Left renal cortex interstitium (tissue), 4 donors: ENCODE measurements around the gene POU4F1. TPM values are rescaled to one million over a fixed set of nuclear protein-coding genes. Genes with fewer than 3 reads are reported as not detected.
"Not testable (repeated sequence)": the region's sequence is repeated elsewhere in the genome, so short reads cannot be mapped to it uniquely, and the experiment has no call there.

Experiments
- DNase-seq, 4 donors: peaks; one replicate each; pipeline ENCODE4 v3.0.0-alpha.2; 2013; ENCODE audit warnings: low read depth in 4 of 4, low spot score in 2 of 4, missing footprints in 1 of 4
- polyA plus RNA-seq, 4 donors: library from polyadenylated mRNA; unstranded; fragments of 120-200 nt; gene quantifications; one replicate each; pipeline ENCODE4 v1.2.1, GENCODE V29; 2013; ENCODE audit not compliant: insufficient read length in 4 of 4

POU4F1 gene, protein sequence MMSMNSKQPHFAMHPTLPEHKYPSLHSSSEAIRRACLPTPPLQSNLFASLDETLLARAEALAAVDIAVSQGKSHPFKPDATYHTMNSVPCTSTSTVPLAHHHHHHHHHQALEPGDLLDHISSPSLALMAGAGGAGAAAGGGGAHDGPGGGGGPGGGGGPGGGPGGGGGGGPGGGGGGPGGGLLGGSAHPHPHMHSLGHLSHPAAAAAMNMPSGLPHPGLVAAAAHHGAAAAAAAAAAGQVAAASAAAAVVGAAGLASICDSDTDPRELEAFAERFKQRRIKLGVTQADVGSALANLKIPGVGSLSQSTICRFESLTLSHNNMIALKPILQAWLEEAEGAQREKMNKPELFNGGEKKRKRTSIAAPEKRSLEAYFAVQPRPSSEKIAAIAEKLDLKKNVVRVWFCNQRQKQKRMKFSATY
- polyA plus RNA-seq = under 1 TPM in 3 of 4 donors, not detected in 1; 0.04 to 0.09 (median 0.07) TPM

DNA sequence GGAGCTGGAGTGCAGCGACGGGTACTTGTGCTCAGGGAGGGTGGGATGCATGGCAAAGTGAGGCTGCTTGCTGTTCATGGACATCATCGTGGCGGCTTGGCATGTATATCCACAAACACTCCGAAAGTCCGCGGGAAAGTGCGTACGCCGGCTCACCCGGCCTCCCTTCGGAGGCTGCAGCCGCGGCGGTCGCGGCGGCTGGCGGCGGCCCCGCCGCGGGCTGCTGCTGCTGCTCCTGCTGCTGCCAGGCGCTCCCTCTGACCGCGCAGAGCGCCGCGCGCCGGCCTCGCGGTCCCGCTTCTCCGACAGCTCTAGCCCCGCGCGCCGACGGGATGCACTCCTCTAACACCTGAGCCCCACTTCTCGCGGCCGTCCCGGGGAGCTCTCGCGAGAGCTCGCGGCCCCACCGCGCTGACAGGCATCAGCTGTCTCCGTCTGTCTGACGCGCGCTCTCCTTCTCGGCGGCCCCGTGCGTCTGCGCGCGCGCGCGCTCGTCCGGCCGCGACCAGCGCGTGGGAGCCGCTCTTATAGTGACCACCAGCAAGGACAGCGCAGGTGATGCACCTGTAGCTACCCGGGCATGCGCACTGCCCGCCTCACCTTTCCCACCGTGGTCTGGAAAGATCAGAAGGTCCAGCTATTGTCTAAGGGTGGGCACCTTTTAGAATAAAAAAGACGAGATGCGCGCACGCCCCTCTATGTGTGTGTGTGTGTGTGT lies at the start of gene POU4F1:
Gene POU4F1, minus strand, starts transcription at position 313 of the 718 bp plus-strand sequence. Its CDS starts 226 bp downstream, at position 87.
- no peak for DNase-seq

DNA sequence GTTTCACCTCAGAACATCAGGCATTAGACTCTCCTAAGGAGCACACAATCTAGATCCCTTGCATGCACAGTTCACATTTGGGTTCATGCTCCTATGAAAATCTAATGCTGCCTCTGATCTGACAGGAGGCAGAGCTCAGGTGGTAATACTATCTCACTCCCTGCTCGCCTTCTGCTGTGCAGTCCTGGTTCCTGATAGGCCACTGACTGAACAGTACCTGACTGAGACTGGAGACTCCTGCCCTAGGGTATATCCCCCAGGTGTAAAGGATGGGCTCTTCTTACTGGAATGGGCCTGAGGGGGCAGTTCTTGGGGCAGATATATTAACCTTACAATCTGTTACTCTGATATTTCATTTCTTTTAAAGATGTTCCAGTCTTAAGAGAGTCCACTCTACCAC lies 49.3 kb upstream of the POU4F1 start:
- no peak for DNase-seq

DNA sequence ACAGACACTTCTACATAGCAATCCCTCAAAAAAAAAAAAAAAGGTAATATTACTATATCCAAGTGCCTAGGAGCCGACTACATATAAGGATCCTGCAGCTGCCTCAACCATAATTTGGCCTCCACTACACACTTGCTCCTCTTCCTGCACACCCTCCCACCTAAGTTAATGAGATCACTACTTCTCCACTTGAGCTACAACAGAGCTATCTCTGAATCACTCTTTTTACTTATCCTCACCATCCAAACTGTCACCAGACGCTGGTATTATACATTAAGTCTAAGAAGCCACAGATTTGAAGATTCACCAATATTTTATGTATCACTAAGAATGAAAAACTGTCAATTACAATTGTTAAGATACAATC lies 47.3 kb upstream of the POU4F1 start:
- DNase-seq = no peak

- DNase-seq = no peak
These were observed 46.8 kb upstream of the POU4F1 start for GRCh38 chr13:78649997-78650716.

DNA sequence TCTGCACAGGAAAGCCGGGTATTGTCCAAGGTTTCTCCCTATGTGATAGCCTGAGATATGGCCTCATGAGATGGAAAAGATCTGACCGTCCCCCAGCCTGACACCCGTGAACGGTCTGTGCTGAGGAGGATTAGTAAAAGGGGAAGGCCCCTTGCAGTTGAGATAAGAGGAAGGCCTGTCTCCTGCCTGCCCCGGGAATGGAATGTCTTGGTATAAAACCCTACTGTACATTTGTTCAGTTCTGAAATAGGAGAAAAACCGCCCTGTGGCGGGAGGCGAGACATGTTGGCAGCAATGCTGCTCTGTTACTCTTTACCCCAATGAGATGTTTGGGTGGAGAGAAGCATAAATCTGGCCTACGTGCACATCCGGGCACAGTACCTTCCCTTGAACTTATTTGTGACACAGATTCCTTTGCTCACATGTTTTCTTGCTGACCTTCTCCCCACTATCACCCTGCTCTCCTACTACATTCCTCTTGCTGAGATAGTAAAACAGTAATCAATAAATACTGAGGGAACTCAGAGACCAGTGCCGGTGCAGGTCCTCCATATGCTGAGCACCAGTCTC lies 43.8 kb upstream of the POU4F1 start:
- not testable (repeated sequence) for DNase-seq

DNA sequence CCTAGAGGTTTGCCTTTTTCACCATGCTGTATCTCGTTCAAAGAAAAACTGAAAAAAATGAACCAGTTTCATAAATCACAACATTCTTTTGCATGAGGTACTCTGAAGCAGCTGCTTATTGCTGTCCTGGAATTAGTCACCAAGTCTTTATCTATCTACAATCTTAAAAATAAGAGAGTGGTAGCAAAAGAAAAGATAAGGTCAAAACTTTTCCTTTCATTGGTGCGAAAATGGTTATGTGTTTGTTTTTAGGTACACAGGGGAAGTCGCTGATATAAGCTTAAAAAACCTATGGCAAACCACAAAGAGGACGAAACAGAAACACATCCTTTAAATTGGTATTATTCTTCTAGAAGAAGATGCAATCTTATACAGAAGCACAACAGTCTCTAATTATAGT lies 34.9 kb upstream of the POU4F1 start:
- no peak for DNase-seq

GRCh38 chr13:78636495-78636894 lies 33.1 kb upstream of the POU4F1 start:
- no peak for DNase-seq

DNA sequence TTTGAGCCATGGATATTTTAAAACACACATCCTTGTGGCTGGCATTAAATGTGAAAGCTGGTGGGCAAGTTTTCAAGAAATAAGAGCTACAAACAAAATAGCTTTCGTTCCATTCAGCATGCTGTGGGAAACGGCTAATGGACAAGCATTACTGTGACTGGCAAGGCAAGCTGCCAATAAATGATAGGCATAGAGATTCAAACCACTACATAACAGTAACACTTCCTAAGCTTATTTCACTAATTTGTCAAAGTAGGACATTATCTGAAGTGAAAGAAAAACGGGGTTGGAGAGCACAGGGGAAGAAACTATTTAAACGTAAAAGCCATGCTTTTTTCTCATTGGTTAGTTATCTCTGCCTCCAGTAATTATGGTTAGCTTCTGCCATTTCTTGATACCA lies 29.6 kb upstream of the POU4F1 start:
- no peak for DNase-seq

- no peak for DNase-seq
These were observed 27.7 kb upstream of the POU4F1 start for GRCh38 chr13:78631077-78631476.

- DNase-seq = no peak
These were observed 27.2 kb upstream of the POU4F1 start for GRCh38 chr13:78630511-78630910.

DNA sequence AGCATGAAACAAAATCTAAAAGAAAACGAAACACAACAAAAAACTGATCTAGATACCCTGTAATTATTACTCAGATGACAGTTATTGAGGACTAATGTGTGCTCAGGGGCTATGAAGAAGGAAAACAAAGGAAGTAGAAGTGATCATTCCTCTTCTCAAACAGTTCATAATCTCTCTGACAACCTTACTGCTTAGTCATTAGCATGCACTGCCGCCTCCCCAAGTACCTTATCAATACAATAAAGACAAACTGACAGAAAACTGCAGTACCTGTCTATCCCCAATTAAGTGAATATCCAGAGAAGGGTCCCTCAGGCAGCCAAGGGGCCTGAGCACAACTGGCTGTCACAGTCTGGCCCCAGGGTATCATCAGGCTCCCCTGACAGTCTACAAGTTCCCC lies 22.0 kb upstream of the POU4F1 start:
- no peak for DNase-seq

DNA sequence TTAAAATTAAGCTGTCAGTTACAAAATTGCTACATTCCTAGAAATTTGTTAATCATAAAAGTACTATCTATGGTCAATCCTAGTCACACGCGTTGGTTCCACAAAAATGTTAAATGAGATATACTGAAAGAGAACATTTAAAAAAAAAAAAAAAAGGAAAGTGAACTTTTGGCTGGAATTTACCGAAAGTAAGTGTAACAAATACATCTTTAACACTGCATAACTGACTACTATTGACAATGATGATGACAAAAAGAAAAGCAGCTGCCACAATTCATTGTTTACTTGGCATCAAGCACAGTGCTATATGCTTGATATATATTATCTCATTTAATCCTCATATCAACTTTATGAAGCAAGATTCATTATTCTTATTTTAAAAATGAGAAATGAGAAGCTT lies 19.8 kb upstream of the POU4F1 start:
- DNase-seq = no peak

- no peak for DNase-seq
These were observed 17.7 kb upstream of the POU4F1 start for GRCh38 chr13:78620936-78621470.

DNA sequence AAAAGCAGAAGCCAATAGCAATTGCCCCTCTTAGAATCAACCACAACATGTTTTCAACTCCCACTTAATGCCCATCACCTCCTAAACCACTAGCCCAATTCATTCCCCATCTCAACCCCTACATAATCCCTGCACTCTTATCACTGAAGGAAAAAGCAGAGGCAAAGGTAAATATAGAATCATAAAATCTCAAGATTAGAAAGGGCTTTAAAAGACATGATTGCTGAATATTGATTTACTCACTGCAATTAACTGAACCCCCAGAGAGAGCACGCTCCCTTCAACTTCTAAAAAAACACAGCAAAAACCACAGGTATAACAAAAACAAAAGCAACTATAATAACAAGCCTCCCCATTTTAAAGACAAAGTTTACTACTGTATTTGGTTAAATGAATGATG lies 15.1 kb upstream of the POU4F1 start:
- DNase-seq = no peak

- DNase-seq = no peak
These were observed 7.7 kb upstream of the POU4F1 start for GRCh38 chr13:78611040-78611439.

- no peak for DNase-seq
These were observed 7.1 kb upstream of the POU4F1 start for GRCh38 chr13:78610381-78610883.

DNA sequence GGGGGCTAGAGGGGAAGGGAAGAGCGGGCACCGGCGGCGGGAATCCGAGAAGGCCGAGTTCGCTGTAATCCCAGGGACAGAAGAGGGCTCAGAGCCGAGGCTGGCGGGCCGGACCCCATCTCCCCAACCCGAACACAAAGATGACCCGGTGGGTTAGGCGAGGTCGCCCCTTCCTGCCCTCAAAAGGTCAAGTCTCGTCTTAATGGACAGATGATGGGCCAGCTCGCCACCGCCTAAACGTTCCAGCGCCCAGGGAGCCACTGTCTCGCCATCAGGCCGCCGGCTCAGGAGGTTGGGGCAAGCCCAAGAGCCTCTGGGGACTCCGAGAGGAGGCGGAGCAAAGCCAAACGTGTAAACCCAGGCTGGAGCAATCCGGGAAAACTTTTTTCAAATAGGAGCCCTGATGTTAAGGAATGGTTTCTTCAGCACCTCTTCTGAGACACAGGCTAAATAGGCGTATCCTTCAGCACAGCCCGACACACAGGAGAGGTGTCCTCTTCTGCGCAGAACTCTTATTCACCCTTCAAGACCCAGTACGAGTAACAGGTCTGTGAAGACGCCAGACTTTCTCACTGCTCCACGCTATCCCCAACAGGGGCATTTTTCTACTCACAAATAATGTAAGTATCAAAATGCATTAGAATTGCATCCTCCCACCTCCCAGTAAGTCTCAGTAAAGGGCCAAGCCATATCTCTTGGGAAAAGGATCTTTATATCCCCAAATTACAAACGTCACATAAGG lies 6.3 kb upstream of the POU4F1 start:
- no peak for DNase-seq

DNA sequence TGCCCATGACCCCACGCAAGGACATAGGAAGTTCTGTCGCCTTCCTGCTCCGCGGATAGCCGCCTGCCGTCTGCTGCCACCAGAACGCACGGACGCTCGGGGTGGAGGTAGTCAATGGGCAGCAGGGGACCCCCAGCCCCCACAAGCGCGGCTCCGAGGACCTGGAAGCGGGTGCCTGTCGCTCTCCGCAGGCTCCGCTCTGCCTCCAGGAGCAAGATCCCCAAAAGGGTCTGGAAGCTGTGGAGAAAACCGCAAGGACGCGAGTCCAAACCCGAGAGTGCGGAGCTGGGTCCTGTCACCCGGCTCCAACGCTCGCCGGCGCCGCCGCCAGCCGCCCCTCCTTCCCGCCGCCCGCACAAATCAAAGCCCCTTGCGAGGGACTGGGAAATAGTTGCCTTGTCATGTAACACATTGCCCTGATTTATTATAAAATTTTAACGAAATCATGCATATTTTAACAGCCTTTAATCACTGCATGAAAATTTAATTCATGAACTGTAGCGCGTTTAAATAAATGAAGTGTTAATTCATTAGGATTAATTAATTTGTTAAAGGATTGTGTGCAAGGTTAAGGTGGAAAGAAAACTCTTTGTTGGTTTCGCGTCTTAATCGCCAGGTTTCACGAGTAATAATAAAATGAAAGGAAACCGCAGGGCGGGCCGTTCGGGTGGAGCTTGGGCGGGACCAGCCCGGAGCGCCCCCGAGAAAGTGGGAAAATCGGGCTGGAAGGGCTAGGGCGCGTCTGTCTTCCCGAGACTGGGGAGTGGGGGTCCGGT lies 5.5 kb upstream of the POU4F1 start:
- DNase-seq = no peak

- DNase-seq = no peak
These were observed 4.9 kb upstream of the POU4F1 start for GRCh38 chr13:78608252-78608687.
